Mesothelial cell of epicardium (in vitro differentiated cells): ENCODE results near the gene CENPP. TPM values are rescaled to one million over a fixed set of nuclear protein-coding genes. Genes with fewer than 3 reads are reported as not detected.

ENCODE experiments used
- DNase-seq, 2 experiments: peaks; one replicate each; pipeline ENCODE4 v3.0.0; 2021; ENCODE audit warnings: low spot score in 2 of 2; ENCODE audit not compliant: unreplicated experiment in 2 of 2
- H3K27ac Mint-ChIP-seq: 2 replicates; pipeline ENCODE4 v1.8.0; 2021; ENCODE audit warnings: mixed read lengths
- H3K27me3 Mint-ChIP-seq: 2 replicates; pipeline ENCODE4 v1.8.0; 2021; ENCODE audit warnings: low read depth, mixed read lengths
- H3K36me3 Mint-ChIP-seq: 2 replicates; pipeline ENCODE4 v1.8.0; 2021; ENCODE audit warnings: mixed read lengths
- H3K4me1 Mint-ChIP-seq: 2 replicates; pipeline ENCODE4 v1.8.0; 2021; ENCODE audit warnings: mixed read lengths
- H3K4me3 Mint-ChIP-seq: 2 replicates; pipeline ENCODE4 v1.8.0; 2021; ENCODE audit warnings: mild to moderate bottlenecking, moderate library complexity, mixed read lengths
- H3K9me3 Mint-ChIP-seq: 2 replicates; pipeline ENCODE4 v1.8.0; 2021; ENCODE audit warnings: mixed read lengths
- CTCF ChIP-seq: fragments of 200-600 bp; sonication (generic); IDR thresholded peaks from one replicate; pipeline ENCODE4 v1.5.0; 2021; ENCODE audit warnings: antibody characterized with exemption; ENCODE audit not compliant: unreplicated experiment
- total RNA-seq: library from RNA; stranded (reverse); gene quantifications from 3 replicates; pipeline ENCODE4 v1.2.1, GENCODE V29; 2021

Gene CENPP
- total RNA-seq, 1 donor from 2014 or later: 7.8 TPM

- no peak for DNase-seq
- Mint-ChIP-seq H3K4me1 (peaks cover 9% of the 10 kb centered on the region), H3K4me3 (no peak overlapping the region), H3K9me3 (no peaks in the 10 kb centered on the region), H3K27ac (no peak overlapping the region), H3K27me3 (no peaks in the 10 kb centered on the region), H3K36me3 (peaks cover 18% of the 10 kb centered on the region)
- TF ChIP-seq CTCF: no peak
Measured at GRCh38 chr9:92610470-92611420, 285.0 kb downstream of the CENPP start.

- Mint-ChIP-seq H3K27ac (no peak overlapping the region), H3K4me1 (peaks cover 15% of the 10 kb centered on the region), H3K36me3 (peaks cover 21% of the 10 kb centered on the region), H3K27me3 (no peaks in the 10 kb centered on the region), H3K4me3 (no peak overlapping the region), H3K9me3 (no peaks in the 10 kb centered on the region)
- no peak for DNase-seq
- no peak for TF ChIP-seq CTCF
Measured at GRCh38 chr9:92611621-92612285, 286.0 kb downstream of the CENPP start.

GRCh38 chr9:92612292-92612691, 286.5 kb downstream of the CENPP start:
- no peak for TF ChIP-seq CTCF
- DNase-seq: no peak
- Mint-ChIP-seq H3K27ac (no peak overlapping the region), H3K36me3 (peaks cover 21% of the 10 kb centered on the region), H3K4me3 (no peak overlapping the region), H3K4me1 (peaks cover 15% of the 10 kb centered on the region), H3K27me3 (no peaks in the 10 kb centered on the region), H3K9me3 (no peaks in the 10 kb centered on the region)

- peaks cover 21% of the 10 kb centered on the region for H3K36me3 Mint-ChIP-seq
- no peak for DNase-seq
- H3K4me3 Mint-ChIP-seq: no peak overlapping the region
- H3K27ac Mint-ChIP-seq: no peak overlapping the region
- H3K9me3 Mint-ChIP-seq: no peaks in the 10 kb centered on the region
- peaks cover 15% of the 10 kb centered on the region for H3K4me1 Mint-ChIP-seq
- no peaks in the 10 kb centered on the region for H3K27me3 Mint-ChIP-seq
- TF ChIP-seq CTCF: no peak
Measured at GRCh38 chr9:92612816-92613215, 287.1 kb downstream of the CENPP start.

- Mint-ChIP-seq H3K4me1 (peaks cover 10% of the 10 kb centered on the region), H3K4me3 (no peak overlapping the region), H3K27me3 (no peaks in the 10 kb centered on the region), H3K36me3 (peaks cover 21% of the 10 kb centered on the region), H3K27ac (no peak overlapping the region), H3K9me3 (no peaks in the 10 kb centered on the region)
- no peak for DNase-seq
- TF ChIP-seq CTCF: no peak
Measured at GRCh38 chr9:92613268-92614122, 287.7 kb downstream of the CENPP start.
